Amygdala (tissue), 56 donors: ENCODE data around the gene WASF2.
"Not testable (repeated sequence)": the region's sequence is repeated elsewhere in the genome, so short reads cannot be mapped to it uniquely, and the experiment has no call there.

Experiments
- DNase-seq, 56 donors: peaks; one replicate each; lab custom pipeline; 2025; lab: John Stamatoyannopoulos, UW

Gene WASF2

GRCh38 chr1:27489973-27490741 is at the start of gene WASF2:
Gene WASF2 (minus strand): TSS chr1:27490167. CDS start chr1:27428890, 61,277 bp downstream.
- DNase-seq = peak; percentile 64 to 99 (median 96)

- no peak for DNase-seq
Observed at GRCh38 chr1:27538793-27539192, 48.8 kb upstream of the WASF2 start.

GRCh38 chr1:27538305-27538676 is 48.3 kb upstream of the WASF2 start:
- not testable (repeated sequence) for DNase-seq

DNA sequence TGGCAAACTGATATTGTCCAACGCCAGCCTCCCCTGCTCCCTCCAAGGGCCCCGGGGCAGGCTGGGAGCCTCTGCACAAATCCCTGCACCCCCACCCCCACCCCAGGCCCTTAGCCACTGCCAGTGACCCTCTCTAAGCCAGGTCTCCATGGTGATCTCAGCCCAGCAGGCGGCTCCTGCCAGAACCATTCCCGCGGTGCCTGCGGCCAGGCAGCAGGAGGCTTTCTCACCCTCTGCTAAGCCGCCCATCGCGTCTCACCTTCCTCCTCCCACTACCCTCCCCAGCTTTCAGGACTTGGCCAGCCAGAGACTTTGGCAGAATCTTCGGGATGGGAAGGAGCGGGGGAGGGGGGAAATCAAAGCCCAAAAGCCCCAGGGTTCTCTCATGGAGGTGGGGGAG is 46.8 kb upstream of the WASF2 start:
- peak in 51 of 56 donors; percentile 23 to 84 (median 66) for DNase-seq

DNA sequence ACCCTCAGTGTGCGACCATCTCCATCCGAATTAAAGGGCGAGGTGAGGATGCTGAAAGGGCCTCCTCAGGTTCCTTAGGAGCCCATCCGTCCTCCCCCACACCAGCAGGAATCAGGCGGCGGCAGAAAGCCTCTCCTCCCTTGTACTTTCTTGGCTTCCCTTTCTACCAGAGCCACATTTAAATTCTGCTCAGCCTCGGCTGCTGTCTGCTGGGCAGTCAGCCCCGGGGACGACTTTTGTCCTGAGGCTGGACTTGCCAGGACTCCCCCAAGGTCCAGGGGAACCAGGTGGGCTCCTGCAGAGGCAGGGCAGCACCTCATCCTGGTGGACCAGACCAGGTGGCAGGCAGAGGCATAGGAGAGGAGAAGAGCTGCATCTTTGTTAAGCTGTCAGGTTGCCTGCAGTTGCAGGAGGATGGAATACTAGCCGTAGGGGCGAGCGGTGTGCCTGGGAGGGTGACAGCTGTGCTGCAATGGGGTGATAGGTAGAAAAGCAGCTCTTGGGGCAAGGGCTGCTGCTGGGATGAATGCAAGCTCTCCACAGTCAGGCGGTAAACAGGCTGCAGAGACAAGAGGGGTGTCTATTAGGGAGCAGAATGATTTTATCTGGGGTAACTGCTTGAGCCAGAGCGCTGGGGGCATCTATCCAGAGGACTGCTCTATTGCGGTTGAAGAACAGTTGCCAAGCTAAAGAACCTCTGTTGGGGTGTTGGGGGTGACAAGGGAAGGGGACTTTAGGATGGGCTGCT is 46.2 kb upstream of the WASF2 start:
- DNase-seq = peak in 36 of 56 donors; percentile 23 to 72 (median 46)

DNA sequence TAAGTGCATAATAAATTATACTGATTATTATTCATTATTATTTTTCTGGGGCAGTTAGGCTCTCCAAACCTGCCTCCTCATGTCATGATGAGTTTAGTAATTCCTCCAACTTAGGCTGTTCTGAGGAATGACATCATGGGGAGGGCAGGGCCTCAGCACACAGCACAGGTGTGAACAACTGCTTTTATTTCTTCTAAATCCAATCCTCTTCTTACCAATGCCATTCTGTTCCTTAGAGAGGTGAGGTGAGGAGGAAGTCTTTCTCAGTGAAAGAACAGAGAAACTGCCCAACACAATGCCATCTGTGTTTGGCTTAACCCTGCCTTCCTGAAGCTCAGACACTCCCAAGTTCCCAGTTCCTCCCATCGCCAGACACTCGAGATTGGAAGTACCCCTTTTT is 45.4 kb upstream of the WASF2 start:
- DNase-seq = no peak

GRCh38 chr1:27531959-27532685 is 42.2 kb upstream of the WASF2 start:
- DNase-seq = no peak

- no peak for DNase-seq
Observed at GRCh38 chr1:27530192-27530591, 40.2 kb upstream of the WASF2 start.

DNA sequence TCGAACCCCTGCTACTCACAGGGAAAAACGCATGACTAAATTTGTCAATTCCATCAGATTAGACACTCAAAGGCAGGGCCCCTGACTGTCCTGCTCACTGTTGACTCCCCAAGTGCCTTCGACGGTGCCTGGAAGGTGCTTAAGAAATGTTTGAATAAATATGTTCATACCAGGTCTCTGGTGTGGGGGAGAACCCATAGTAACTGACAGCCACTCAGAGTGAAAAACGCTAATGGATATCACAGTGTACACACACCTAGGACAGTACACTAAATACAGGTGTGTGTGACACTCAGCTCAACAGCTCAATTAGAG is 39.7 kb upstream of the WASF2 start:
- DNase-seq = no peak

DNA sequence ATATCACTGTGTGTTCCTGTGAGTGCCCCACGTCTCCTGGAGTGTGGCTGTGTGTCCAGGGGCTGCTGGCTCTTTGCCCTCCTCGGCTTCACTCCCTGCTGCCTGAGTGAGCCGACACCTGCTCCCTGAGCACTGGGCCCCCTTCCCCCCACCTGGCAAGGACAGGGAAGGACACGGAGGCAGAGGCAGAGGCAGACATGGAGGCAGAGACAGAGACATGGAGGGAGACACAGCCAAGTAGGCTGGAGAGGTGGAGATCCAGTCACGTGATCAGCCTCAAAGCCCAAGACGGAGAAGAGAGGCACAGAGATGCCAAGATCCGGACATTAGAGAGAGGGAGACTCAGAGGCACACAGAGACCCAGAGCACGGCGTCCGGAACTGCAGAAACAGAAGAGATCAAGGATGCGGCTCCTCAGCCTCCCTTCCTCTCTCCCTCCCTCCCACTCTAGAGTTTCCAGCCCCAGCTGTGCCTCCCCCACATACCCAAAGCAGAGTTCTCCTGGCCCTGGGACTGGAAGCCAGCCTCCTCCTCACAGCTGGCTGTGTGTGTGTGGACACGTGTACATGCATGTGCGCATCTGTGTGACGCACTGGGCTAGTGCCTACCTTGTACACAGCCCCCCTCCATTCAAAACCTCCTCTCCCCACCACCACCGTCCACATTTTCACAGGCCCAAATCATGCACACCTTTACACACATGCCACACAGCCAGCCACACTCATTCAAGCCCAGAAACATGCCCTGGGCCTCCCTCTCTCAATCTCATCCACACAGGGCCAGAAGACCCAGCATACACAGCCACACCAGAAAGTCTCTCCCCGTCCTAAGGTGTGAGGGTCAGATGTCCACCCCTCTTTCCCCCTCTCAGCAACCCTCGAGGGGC is 39.1 kb upstream of the WASF2 start:
- DNase-seq = peak in 47 of 56 donors; percentile 25 to 83 (median 60)

GRCh38 chr1:27527890-27528817 is 38.2 kb upstream of the WASF2 start:
- DNase-seq = peak in 30 of 56 donors; percentile 20 to 71 (median 46)

DNA sequence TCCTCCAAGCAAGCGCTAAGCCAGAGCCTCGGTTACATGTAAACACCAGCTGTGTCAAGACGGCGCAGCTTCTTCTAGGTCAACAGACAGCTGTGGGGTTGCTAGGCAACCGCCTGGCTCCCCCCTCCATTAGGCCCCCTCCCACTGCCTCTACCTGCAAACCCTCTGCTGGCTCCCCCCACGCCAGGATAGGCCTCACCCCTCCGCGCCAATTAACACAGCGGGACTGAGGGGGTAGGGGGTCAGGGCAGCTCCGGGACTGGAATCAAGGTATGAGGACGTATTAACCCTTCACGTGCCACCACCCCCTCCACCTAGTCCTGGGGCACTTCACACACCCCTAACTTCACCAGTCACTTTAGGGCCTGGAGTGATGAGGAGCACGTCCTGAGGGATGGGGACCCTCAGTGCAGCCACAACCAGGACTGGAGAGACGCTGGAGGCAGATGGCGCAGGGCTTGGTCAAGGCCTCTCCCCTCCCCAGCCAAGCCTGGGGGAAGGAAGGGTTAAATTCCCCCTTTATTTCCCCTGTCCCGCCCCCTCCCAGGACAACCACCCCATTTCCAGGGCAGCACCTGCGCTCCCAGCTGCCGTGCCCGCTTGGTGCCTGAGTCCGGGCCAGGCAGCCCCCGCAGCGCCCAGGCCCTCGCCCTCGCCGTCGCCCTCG is 37.4 kb upstream of the WASF2 start:
- DNase-seq = peak in 17 of 56 donors; percentile 20 to 71 (median 35)

DNA sequence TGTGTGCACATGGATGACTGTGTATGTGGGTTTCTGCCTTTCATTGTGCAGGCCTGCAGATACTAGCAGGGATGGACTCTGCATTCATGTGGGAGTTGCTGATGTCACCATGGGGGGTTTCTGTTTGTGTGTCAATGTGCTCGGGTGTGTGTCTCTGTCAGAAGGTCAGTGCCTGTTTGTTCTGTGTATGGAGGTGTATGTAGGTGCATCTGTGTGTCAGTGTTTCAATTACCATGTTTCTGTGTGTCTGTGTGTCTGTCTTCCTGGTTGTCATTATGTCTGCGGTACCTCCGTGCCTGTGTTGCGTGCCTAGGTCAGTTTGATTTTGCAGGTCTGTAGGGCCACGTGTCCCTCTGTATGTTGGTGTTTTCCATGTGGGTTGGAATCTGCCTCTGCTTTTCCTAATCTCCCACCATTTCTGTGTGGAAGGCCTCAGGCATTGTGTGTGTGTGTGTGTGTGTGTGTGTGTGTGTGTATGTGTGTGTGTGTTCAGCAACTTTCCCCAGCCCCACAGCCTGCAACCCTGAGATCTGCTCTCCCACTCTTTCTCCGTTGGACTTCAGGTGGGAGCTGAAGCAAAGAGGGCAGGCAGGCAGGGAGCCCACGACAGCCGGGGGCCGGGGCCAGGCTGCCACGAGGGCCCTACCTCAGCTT is 36.7 kb upstream of the WASF2 start:
- peak in 8 of 56 donors; percentile 20 to 69 (median 49) for DNase-seq

GRCh38 chr1:27525296-27526272 is 35.6 kb upstream of the WASF2 start:
- DNase-seq = peak in 27 of 56 donors; percentile 10 to 56 (median 26)

GRCh38 chr1:27523337-27524020 is 33.5 kb upstream of the WASF2 start:
- no peak for DNase-seq
